Myocyte (in vitro differentiated cells): ENCODE measurements around the gene NFE2. TPM values are rescaled to one million over a fixed set of nuclear protein-coding genes. Genes with fewer than 3 reads are reported as not detected.
"Not testable (repeated sequence)": the region's sequence is repeated elsewhere in the genome, so short reads cannot be mapped to it uniquely, and the experiment has no call there.

Experiments used
- DNase-seq: peaks from one replicate; pipeline ENCODE4 v3.0.0-alpha.2; 2012; ENCODE audit warnings: low read depth
- polyA plus RNA-seq: library from polyadenylated mRNA; unstranded; fragments of >200 nt; gene quantifications from one replicate; pipeline ENCODE4 v1.2.1, GENCODE V29; 2012; ENCODE audit warnings: missing spikeins
- total RNA-seq: library from RNA; depleted of rRNA; stranded (reverse); fragments of >200 nt; gene quantifications from 2 replicates; pipeline ENCODE4 v1.2.3, GENCODE V29; 2014

NFE2 gene
- total RNA-seq: 1.1 and 1.4 TPM in 2 replicates
- polyA plus RNA-seq: 0.08 TPM

DNA sequence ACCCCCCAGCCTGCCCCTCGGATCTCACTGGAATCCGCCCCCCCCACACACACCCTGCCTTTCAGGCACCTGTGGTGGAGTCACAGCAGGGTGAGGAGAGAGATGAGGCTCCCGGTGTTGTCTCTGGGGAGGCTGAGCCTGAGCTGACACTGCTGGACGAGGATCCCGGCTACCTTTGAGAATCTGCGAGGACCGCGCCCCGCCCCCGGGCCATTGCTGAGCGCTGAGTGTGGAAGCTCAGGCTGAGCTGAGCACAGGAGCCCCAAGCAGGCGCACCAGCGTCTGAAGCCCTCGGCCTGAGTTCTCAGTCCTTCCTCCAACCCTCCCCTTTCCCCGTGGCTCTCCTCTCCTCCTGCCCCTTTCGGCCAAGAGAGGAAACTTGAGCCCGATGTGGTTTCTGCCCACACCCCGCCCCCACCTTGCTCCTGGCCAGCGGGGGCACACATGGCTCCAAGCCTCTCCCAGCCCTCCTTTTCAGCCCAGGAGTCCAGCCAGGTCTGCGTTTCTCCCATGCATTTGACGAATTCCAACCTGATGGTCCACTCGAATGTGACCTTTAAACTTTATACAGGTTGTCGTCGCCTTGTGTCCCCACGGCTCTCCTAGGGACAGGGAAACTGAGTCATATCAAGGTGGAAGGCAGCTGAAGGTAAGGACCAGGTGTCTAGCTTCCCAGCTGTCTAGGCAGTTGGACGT, at the start of gene NFE2:
Gene NFE2 (minus strand): TSS at position 284 of the 696 bp plus-strand sequence. CDS start 5,767 bp downstream, outside the sequence.
- peak; percentile 84 for DNase-seq

DNA sequence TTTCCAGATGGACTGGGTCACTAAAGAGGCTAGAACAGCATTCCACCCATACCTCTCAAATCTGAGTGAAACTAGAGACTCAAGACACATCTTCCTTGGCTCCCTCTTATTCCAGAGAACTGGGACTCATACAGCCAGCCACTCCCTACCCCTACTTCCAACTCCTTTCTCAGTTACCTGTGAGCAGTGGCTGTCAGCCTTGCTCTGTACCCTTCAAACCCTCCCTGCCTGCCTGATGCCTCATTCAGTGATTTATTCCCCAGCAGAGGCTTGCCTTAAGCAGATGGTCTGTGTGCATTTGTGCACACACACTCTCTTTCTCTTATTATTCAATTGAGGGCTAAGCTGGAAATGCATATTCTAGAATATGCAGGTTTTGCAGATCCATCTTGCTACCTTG, 48.9 kb upstream of the NFE2 start:
- no peak for DNase-seq

DNA sequence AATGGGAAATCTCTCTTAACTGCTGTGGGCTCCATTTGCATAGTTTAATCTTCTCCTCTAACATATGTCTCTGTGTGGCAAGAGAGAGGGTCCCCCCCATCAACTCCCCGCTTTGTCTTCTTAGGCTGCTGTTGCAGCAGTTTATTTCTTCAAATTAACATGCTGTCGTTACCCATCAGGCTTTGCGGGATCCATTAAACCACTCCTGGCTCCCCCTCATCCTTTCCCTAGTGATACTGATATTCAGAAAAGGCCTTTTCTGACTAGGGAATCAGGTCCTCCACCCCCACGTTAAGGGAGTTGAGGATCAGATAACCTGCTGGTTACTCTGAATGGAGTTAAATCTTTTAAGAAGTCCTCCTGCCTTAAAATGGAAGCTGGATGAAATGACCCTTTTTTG, 48.2 kb upstream of the NFE2 start:
- no peak for DNase-seq

DNA sequence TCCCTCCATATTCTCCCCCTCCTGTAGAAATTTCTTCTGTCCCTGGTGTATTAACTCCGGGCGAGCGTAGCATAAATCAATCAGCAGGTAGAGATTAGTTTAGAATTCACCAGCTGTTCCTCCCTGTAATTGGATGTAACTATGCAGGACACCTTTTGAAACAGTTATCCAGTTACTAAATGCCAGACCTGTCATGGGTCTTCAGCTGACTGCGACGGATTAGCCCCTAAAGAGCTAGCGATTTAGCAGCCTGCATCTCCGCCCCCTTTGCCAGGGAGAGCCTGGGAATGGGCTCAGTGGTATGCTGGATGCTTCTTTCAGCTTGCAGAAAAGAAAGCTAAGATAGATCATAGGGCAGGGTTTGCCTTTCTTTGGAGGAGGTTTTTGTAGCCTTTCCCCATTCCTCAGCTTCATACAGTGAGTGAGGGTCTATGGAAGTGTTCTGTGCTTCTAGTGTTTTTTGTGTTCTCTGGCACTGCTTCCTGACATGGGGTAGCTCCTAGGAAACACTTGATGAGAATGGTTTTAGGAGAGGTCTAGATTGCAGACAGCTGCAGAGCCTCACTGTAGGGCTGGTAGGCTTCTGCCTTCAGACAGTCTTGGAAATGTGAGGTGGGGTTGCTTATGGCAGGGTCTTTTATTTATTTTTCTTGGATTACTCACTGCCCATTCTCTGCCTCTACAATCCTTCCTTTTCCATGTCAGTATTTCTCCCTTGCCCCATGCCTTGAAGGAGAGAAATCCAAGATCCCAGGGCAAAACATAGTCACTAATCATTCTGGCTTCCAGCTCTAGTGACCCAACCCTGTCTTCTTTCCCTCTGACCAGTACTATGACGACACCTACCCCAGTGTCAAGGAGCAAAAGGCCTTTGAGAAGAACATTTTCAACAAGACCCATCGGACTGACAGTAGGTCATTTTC, 40.8 kb upstream of the NFE2 start:
- no peak for DNase-seq

DNA sequence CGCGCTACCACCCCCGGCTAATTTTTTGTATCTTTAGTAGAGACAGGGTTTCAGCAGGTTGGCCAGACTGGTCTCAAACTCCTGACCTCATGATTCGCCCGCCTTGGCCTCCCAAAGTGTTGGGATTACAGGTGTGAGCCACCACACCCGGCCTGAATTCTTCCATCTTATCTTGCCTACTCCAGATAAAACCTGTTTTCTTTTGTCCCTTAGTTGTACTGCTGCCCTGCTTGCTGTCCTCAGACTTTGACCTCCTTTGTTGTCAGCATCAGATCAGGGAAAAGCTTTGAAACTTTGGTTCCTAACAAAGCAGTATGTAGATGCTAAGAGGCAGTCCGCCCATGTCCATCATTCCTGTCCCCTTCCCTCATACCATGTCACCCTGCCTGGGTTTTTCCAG, 40.0 kb upstream of the NFE2 start:
- DNase-seq: no peak

DNA sequence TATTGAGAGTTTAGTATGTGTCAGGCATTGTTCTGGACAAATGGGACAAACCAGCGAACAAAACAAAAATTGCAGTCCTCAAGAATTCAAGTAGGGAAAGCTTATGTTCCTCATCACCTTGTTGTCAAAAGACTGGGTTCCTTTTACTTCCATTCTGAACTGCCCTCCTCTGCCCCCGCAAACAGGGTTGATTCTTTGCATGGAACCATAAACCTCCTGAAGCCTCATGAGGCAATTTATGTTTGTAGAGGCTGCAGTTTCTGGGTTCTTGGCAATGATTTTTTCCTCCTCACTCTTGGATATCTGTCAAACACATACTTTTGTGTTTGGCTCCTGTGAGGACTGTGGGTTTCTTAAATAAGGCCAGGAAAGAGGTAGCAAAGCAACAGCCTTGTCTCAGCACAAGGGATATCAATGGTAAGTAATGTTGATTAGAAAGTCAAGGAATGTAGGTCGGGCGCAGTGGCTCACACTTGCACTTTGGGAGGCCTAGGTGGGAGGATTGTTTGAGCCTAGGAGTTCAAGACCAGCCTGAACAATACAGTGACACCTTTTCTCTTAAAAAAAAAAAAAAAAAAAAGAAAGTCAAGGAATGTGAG, 38.0 kb upstream of the NFE2 start:
- DNase-seq: no peak

DNA sequence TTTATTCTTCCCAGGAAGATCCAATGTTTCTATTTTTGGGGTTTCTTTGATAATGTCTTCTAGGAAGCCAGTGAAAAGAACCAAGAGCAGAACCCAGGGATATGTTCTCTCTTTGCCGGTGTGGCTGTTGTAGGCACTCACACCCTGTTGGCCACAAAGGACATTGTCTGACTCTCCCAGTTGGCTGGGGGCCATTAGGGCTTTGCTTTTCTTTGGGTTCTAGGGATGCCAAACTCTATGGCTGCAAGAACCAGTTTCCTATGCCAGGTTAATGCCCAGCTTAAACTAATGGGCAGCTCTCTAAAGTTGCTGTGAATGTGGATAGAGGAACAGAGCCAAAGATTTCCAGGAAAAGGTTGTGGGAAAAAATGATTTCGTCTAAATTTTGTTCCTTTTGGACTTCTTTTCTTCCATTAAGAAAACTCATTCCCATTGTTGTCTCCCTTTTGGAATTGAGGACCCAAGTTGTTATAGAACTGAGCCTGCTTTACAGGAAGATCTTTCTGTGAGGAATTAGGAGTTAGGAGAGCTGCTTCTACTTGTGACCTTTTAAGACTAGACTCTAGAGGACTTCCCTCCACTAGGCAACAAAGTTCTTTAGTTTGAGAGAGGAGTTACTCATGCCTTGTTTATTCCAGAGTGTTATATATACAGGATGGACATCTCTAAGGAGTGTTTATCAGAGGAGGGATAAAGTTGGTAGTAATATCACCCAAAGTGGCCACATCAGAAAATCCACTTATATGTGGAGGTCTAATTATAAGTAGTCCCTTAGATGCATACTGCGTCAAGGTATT, 37.2 kb upstream of the NFE2 start:
- DNase-seq: no peak

DNA sequence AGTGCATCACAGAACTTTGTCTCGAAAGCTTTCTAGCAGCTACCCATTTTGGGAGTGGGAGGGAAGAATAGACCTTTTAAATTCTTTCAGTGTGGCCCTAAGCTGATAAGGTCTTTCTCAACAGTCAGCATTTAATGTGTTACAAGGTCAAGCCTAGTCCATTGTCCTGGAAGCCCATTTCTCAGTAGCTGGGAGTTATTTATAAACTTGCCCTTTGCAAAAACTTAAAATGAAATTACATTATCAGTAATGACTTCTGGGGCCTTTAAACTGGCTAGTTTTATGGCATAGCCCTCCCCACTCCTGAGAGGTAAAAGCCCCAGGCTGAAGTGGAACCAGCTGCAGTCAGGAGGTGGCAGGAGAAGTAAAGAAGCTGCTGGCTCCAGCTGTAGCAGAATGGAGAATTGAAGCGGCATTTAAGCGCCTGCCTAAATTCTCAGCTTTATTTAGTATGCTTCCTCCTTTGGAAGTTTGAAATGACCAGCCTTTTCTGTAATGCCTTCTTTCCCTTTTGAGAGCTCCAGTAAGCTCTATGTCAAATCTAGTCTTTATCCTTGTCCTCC, 36.5 kb upstream of the NFE2 start:
- no peak for DNase-seq

DNA sequence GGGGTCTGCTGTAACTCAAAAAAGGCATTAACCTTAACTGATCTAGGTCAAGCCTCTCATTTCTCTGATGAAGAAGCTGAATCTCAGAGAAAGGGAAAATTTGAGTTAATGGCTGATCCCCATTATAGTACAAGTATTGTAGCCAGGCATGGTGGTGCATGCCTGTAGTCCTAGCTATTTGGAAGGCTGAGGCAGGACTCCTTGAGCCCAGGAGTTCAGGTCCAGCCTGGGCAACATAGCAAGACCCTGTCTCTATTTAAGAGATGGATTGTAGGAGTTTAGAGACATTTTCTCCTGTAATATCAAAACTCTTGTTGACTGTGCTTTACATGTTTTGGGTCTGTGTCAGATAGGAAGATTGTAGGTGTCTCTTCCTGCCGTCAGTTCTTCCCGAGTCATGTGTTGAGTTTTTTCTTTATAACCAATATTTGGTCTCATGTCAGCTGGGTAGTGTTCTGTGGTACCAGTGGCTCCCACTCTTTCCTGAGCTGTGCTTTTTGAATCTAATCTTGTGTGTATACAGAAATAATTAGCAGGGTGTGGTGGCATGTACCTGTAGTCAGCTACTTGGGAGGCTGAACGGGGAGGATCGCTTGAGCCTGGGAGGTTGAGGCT, 32.7 kb upstream of the NFE2 start:
- DNase-seq: no peak

DNA sequence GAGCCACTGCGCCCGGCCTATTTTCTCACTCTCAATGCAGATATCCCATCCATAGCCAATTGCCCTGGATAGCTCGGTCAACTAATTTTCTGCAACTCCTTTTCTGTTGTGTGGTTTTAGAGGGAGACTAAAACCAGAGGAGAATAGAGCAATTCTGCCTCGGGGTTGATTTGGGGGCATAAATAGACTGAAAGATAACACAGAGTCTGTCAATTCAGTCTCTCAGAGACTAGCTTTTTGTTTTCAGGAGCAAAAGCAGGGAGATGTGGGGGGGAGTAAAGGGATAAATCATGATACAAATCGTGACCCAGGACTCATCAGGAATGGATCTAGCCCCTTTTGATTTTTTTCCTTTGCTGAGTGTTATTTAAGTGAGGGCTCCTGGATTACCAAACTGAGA, 30.6 kb upstream of the NFE2 start:
- DNase-seq: no peak

DNA sequence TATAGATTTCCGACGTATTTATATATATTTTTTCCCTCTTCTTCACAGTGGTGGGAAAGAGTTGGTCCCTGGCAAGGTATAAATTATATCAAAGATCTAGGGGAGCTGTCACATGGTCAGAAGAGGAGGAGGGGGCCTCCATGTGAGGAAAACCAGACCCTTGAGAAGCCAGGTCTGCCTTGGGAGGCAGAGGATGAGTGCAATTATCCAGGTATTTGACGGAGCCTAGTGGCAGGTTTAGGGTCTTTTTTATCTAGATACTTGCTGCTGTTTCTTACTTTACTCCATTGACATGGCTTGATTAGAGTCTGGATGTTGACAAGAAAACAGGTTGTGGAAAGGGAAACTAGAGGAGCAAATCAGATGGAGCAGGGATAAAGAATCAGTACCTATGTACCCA, 29.6 kb upstream of the NFE2 start:
- DNase-seq: no peak

DNA sequence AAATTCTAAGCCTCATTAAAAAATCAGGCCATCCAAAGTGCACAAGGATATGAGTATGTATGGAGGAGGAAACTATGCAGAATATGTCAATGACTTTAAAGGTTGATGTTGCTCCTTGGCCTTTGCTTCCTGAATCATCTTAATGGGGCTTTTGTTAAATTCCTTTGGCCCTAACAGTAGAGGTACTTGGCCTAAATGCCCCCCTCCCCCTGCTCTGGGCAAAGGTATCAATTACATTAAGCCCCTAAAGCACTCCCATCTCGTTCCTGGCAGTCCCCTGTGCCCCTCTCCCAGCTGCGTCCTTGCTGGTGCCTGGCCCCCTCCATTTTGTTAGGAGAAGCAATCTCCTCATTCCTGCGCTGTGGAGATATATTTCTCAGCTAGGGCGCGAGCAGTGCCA, 28.9 kb upstream of the NFE2 start:
- no peak for DNase-seq

DNA sequence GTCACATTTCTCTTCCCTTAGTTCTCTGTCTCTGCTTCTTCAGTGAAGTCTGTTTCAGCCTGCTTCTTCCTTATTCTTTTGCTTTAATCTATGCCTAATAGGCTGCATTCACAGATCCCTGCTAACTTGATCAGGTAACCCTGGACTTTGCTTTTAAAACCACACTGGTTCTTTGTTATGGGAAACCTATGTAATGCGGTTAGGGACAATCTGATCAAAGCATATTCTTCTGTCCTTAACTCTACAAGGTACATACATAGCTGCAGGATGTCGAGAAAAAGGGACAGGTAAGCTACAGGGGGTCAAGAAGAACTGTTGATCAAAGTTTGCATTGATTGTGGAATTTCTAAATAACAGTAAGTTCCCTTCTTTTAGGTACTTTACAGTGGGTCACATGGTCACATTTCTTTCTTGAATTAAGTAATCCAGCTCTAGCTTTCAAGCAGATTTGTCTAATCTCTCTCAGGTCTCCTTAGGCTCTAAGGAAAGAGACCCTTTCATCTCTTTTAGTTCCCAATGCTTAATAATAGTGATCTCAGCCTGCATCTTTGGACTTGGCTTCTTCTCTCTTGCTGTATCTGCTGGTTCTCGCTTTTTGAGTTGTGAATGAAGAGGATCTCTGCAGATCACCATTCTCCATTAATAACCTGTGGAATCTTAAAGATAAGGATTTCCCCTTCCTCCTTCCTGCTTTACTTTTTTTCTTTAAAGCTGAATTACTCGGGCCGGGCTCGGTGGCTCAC, 28.0 kb upstream of the NFE2 start:
- DNase-seq: no peak

DNA sequence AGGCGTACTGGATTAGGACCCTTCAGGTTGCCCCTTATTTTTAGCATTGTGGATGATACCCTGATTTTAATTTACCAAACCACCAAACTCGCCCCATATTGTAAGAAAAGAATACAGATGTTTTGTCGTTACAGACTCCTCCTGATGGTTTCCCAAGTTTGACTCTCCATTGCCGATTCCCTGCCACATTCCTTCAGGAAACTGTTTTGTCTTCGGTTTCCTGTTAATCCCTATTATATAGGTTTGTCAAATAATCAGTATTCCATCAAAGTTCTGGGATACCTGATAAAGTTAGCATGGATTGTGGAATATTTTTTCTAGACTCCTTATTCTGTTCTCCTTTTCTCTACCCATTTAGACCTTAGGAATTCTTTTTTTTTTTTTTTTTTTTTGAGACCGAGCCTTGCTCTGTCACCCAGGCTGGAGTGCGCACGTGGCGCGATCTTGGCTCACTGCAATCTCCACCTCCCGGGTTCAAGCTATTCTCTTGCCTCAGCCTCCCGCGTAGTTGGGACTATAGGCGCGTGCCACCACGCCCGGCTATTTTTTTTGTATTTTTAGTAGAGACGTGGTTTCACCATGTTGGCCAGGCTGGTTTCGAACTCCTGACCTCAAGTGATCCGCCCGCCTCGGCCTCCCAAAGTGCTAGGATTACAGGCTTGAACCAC, 24.8 kb upstream of the NFE2 start:
- not testable (repeated sequence) for DNase-seq

DNA sequence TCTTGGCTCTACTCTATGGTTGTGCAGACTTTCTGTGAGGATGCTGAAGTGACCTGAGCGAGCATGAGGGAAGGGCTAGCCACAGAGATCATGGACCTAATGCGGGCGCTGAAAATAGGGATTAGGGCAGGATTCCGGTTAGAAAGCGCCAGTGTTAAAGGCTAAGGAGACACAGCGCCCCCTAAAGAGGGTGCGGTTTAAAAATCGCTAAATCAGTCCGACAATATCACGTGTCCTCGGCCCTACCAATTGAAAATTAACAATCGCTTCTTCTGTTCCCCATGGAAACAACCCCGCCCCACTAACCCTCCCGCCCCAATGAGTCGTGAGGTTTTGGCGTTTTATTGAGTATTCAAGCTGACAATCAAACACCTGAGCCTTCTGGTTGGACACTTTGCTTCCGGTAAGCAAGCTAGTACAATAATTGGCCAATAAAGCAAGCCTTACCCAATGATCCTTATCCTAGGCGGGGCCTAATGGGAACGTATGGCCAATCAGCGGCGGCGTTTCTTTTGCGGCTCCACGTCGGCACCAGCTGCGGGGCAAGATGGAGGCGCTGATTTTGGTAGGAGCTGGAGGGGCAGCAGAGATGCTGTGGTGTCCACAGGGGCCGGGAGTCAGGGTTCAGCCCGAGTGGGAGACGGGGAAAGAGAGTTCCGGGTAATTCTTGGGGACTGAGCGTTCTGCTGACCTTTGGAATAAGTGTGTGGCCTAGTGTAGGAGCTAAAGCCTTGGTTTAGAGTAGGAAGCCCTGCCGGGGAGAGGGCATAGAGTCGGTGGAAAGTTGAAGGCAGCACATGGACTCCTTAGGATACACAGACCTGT, 24.0 kb upstream of the NFE2 start, which contains the start of gene COPZ1:
Gene COPZ1 (plus strand): TSS at position 515 of the 825 bp plus-strand sequence. CDS start 33 bp downstream, at position 548.
- DNase-seq: peak; percentile 100

DNA sequence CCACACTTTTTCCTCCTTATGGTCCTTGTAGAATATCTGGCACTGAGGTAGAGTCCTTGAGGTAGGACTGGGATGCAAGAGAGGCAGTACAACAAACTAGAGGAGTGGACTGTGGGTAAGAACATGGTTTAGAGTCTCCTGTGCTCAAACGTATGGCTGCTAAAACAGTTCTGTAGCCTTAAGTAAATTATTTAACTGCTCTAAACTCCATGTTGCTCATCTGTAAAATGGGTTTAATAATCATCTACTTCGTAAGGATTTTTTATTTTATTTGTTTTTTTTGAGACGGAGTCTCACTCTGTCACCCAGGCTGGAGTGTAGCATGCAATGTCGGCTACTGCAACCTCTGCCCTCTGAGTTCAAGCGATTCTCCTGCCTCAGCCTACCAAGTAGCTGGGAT, 20.5 kb upstream of the NFE2 start:
- DNase-seq: no peak

DNA sequence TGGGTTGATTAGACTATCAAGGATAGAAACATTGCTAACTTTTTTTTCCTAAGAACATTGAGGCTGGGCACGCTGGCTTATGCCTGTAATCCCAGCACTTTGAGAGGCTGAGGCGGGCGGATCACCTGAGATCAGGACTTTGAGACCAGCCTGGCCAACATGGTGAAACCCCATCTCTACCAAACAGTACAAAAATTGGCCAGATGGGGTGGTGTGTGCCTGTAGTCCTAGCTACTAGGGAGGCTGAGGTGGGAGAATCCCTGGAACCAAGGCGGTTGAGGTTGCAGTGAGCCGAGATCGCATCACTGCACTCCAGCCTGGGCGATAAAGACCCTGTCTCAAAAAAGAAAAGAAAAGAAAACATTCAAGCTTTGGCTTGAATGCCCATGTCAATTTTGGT, 11.5 kb upstream of the NFE2 start:
- DNase-seq: not testable (repeated sequence)

DNA sequence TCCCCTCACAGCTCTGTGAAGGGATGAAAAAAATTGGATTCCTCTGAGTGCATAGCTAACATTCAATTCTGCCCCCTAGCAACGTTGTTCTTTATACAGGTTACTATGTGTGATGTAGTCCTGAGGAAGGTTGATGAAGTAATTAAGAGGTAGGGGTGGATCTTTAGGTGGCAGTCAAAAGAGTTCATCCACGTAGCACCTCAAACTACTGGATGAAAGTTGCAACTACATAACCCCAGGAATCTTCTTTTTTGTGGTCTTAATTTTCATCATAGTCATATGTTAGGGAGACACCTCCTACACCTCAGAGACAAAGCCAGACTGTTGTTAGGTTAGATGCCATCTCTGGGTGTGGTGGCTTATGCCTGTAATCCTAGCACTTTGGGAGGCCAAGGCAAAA, 10.2 kb upstream of the NFE2 start:
- DNase-seq: no peak
